Right ventricle myocardium inferior (tissue), 1 donor: Measurements from ENCODE around the gene SERPING1. TPM values are rescaled to one million over a fixed set of nuclear protein-coding genes. Genes with fewer than 3 reads are reported as not detected.

ENCODE experiments used
- ATAC-seq: fragments of 200-7000 bp; cut with Tn5 transposase; one replicate; pipeline ENCODE4 v1.9.1; 2020; ENCODE audit warnings: mild to moderate bottlenecking, moderate library complexity
- DNase-seq: peaks from one replicate; pipeline ENCODE4 v3.0.0; 2021; ENCODE audit errors: missing footprints
- intact Hi-C: fragments of 100-400 bp; cut with DNase I; formaldehyde crosslinking; loops from one replicate; pipeline ENCODE4 v1.11.0; 2022
- total RNA-seq: library from RNA; stranded (reverse); fragmentation: NEBNext Ultra II Directional; extraction: Animal tissue kit (Norgen Biotek cat#: 25700); gene quantifications from one replicate; pipeline ENCODE4 v1.2.1, GENCODE V29; 2021
- donor health status: DM: no; HTN: yes; CAD: no; lungs with severe emphysema.

SERPING1 gene
- total RNA-seq, 1 donor from 2014 or later: 157 TPM

- no peak for DNase-seq
- intact Hi-C loops: no loop called here
- no peak for ATAC-seq
Measured at GRCh38 chr11:57588046-57588710, 9.3 kb upstream of the SERPING1 start.

DNA sequence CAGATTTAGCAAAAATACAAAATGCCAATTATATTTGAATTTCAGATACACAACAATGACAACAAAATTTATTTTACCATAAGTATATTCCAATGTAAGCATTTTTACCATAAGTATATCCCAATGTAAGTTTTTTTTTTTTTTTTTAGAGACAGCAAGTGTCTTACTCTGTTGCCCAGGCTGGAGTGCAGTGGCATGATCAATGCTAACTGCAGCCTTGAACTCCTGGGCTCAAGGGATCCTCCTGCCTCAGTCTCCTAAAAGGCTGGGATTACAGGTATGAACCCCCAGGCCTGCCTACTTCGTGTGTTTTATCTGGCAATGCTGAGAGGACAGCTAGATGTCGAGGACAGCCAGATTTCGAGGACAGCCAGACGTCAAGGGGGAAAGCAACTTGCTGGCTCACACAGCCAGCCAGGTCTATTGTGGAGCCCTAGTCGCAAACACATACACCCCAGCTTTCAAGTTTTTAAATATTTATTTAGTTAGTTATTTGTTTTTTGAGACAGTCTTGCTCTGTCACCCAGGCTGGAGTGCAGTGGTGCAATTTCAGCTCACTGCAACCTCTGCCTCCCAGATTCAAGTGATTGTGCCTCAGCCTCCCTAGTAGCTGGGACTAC, 1.1 kb upstream of the SERPING1 start:
- ATAC-seq (no peak), DNase-seq (no peak)
- intact Hi-C loops: no loop called here

- DNase-seq (peak; percentile 90), ATAC-seq (peak; percentile 96)
- intact Hi-C loops: no loop called here
Measured at GRCh38 chr11:57597916-57598830, 688 bp downstream of the SERPING1 start.

GRCh38 chr11:57598831-57599155, 1.3 kb downstream of the SERPING1 start:
- no peak for DNase-seq
- ATAC-seq: no peak
- intact Hi-C loops: no loop called here

DNA sequence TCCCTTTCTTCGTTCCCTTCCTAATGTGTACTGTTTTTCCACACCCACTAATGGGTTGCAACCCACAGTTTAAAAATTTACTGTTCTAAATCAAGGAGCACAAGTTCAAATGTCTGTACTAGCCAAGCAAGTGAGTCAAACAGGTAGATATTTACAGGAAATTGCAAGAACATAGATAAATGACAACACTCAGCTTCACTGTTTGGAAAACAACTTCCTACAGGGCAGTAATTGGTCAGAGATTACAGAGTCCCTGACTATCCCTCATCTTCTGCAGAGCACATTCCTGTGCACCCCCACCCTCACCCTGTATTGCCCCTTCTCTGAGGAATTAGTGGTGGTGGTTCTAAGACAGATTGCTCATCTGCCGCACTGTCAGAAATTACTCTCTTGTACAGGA, 1.9 kb downstream of the SERPING1 start:
- DNase-seq: no peak
- intact Hi-C loops: no loop called here
- no peak for ATAC-seq

- DNase-seq (no peak), ATAC-seq (no peak)
- intact Hi-C loops: no loop called here
Measured at GRCh38 chr11:57601297-57601696, 3.8 kb downstream of the SERPING1 start.

DNA sequence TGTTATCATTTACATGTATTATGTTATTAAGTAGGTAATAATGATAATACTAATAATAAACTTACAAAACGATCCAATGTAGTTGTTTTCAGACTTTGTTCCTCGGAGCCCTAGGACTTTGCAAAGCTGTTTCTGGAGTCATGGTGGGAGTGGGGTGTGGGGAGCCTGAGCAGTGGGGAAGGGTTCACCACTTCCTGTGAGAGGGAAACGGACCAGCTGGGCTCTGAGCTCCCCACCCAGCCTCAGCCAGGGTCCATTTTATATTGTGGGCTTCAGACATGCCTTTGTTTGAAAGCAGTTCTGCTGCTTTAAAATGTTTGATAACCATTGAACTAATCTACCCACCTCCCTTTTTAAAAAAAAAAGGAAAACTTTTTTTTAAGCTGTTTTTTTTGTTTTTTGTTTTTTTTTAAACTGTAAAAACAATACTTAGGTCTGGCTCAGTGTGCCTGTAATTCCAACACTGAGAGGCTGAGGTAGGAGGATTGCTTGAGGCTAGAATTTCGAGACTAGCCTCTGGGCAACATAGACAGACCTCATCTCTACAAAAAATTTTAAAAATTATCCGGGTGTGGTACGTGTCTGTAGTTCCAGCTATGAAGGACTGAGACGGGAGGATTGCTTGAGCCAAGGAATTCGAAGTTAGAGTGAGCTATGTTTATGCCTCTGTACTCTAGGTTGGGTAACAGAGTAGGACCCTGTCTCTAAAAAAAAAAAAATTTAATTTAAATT, 7.0 kb downstream of the SERPING1 start:
- intact Hi-C loops: no loop called here
- DNase-seq (no peak), ATAC-seq (no peak)

DNA sequence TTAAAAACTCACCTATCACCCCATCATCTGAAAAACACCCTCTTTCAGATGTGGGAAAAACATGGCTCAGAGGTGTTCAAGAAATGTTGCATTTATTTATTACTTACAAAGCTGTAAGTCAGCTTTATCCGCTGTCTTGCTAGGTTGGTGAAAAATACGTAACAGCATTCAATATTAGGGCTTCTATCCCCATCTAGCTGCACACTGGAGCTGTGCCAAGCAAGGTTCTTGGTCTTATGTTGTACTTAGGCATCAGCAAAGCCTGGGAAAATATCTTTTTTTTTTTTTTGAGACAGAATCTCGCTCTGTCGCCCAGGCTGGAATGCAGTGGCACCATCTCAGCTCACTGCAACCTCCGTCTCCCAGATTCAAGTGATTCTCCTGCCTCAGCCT, 7.5 kb downstream of the SERPING1 start:
- ATAC-seq (no peak), DNase-seq (no peak)
- intact Hi-C loops: no loop called here

DNA sequence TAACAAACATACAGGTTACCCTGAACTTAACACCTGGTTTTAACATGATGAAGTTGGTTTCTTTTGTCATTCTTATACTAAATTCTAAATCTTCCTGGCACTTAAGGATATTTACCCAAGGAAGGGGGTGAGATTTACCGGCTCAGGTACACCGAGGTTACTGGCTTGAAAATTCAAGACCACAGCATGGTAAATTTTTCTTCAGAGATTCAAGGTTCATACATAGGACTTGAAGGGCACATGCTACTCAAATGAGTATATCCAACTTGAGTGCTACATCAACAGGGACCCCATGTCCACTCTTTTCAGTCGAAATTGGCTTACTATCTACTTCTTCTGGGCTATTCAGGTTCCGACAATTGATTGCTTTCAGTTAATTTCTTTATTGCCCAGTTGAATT, 12.7 kb downstream of the SERPING1 start:
- ATAC-seq: no peak
- intact Hi-C loops: no loop called here

DNA sequence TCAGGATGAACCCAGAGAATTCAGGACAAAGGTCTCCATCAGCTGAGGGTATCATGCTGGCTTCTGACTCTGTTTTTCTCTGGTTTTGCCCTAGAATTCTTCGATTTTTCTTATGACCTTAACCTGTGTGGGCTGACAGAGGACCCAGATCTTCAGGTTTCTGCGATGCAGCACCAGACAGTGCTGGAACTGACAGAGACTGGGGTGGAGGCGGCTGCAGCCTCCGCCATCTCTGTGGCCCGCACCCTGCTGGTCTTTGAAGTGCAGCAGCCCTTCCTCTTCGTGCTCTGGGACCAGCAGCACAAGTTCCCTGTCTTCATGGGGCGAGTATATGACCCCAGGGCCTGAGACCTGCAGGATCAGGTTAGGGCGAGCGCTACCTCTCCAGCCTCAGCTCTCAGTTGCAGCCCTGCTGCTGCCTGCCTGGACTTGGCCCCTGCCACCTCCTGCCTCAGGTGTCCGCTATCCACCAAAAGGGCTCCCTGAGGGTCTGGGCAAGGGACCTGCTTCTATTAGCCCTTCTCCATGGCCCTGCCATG, 16.8 kb downstream of the SERPING1 start:
- intact Hi-C loops: no loop called here
- no peak for DNase-seq
- no peak for ATAC-seq

More for the DNA sequence above, 12.7 kb downstream of the SERPING1 start:
- no peak for DNase-seq

DNA sequence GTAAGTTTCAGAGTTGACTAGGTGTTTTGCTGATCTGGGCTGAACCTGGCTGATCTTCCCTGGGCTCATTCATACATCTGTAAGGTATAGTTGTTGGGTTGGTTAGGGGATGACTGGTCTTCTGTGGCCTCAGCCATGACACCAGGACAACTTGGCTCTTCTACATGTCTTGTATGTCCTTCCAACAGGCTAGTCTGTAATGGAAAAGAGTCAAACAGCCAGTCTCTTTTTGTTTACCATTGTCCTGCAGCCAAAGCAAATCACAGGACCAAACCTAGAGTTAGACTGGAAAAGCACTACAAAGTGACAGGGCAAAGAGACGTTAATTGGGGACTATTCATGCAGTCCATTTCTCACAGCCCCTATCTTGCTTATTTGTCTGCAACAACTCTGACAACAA, 17.8 kb downstream of the SERPING1 start:
- DNase-seq (no peak), ATAC-seq (no peak)
- intact Hi-C loops: no loop called here

DNA sequence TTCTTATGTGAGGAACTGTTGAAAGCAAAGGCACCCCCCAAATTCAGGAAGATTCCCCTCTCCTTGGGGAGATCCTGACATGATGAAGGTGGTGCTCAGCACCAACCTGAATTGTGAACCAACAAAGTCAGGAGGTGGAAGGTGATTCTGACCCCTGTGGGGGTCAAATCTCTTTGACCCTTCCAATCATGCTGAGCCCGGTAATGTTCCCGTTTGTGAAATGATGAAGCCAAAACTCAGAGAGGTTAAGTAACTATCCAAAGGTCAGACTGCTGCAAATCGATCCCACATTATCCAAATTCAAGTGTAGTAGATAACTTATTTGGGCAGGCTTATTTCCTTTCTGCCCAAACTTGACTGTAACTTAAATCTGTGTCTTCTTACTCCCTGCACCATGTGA, 19.1 kb downstream of the SERPING1 start:
- ATAC-seq (no peak), DNase-seq (no peak)
- intact Hi-C loops: no loop called here

DNA sequence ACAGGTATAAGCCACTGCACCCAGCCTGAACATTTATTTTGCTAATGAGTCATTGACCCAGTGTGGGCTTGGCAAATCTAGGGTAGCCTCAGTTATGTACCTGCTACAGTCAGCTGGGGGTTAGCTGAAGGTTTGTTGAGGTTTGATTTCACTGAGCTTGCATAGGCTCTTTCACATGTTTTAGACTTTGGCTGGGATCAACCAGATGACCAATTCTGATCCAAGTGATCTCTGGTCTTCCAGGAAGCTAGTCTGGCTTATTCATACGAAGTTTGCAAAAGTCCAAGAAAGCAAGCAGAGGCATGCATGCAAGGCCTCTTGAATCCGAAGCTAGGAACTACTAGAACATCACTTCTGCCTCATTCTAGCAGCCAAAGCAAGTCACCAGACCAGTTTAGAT, 21.0 kb downstream of the SERPING1 start:
- ATAC-seq: no peak
- no peak for DNase-seq
- intact Hi-C loops: no loop called here

DNA sequence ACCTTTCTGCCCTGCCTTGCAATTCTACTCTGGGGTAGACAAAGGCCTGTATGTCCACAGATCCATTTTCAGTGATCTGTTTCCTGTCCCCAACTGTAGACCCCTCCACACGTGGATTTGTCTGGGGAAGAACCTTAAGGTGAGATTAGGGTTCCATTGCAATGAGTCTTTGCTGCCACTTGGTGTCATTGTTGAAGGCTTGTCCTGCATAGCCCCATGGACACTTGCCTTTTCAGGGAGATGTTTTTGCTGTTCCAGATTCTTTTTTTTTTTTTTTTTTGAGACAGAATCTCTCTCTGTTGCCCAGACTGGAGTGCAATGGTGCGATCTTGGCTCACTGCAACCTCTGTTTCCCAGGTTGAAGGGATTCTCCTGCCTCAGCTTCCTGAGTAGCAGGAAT, 21.8 kb downstream of the SERPING1 start:
- intact Hi-C loops: no loop called here
- ATAC-seq (no peak), DNase-seq (no peak)

DNA sequence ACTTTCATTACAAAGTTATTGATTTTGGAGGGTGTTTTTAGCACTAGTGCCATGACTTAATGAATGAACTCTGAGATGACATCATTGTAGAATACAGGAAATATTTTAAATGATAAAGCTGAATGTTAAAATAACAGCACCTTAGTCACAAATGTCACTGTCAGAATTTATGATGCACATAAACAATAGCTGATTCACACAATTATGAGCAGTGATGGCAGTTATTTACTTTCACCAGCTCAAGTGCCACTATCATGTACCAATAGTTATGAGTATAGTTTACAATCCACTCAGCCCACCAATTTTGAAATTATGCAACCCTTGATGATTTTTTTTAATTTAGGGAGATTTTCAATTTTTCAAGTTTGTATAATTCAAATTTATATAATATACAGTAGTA, 23.0 kb downstream of the SERPING1 start:
- intact Hi-C loops: no loop called here
- DNase-seq (no peak), ATAC-seq (no peak)

DNA sequence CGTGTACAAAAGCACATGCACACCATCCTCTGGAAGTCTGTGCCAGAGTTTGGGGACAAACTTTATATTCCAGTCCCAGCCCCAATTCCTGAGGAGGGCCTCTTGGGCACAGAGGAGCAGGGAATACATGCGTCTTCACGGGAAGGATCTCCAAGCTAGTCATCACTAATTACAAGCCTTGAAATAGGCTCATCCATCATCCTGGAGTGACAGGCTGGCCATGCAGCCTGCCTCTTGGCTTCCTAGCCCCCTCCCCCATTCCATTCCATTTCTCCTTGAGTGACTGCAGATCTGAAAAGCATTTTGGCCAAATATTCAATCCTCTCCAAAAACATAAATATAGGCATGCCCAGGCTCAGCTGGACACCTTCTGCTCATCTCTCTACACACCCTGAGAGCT, 24.8 kb downstream of the SERPING1 start:
- ATAC-seq: no peak
- no peak for DNase-seq
- intact Hi-C loops: no loop called here

GRCh38 chr11:57624864-57625263, 27.4 kb downstream of the SERPING1 start:
- ATAC-seq: no peak
- intact Hi-C loops: no loop called here
- DNase-seq: no peak

GRCh38 chr11:57626895-57627294, 29.4 kb downstream of the SERPING1 start:
- intact Hi-C loops: no loop called here
- ATAC-seq: no peak
- no peak for DNase-seq

GRCh38 chr11:57630171-57630570, 32.7 kb downstream of the SERPING1 start:
- no peak for ATAC-seq
- no peak for DNase-seq
- intact Hi-C loops: no loop called here
